SU-DHL-6 (cell line): ENCODE data around the gene TUNAR.

ENCODE experiments used
- H2AFZ ChIP-seq: fragments of 200-600 bp; sonication (generic); 2 replicates; pipeline ENCODE4 v1.6.1; 2014; ENCODE audit warnings: low read depth, mild to moderate bottlenecking, moderate library complexity, mixed read lengths, antibody characterized with exemption, low read length; ENCODE audit not compliant: severe bottlenecking
- H3F3A ChIP-seq: fragments of 200-600 bp; shearing (Covaris generic); 2 replicates; pipeline ENCODE4 v1.6.0; 2016; ENCODE audit warnings: antibody characterized with exemption, mild to moderate bottlenecking; ENCODE audit not compliant: insufficient read depth
- H3K27ac ChIP-seq: fragments of 200-600 bp; sonication (generic); 2 replicates; pipeline ENCODE4 v1.5.1; 2016; ENCODE audit warnings: low read depth, mild to moderate bottlenecking, low read length, moderate library complexity, mixed read lengths
- H3K27me3 ChIP-seq: fragments of 200-600 bp; sonication (generic), shearing (Covaris generic); 2 replicates; pipeline ENCODE4 v1.6.0; 2014; ENCODE audit warnings: mild to moderate bottlenecking, low read length
- H3K36me3 ChIP-seq: fragments of 200-600 bp; sonication (generic); 2 replicates; pipeline ENCODE4 v1.6.1; 2014; ENCODE audit warnings: mild to moderate bottlenecking, low read length, mixed read lengths
- H3K4me2 ChIP-seq: fragments of 300-600, 200-600 bp; shearing (Covaris generic), sonication (generic); 2 replicates; pipeline ENCODE4 v1.6.0; 2014; ENCODE audit warnings: low read length, low read depth, mild to moderate bottlenecking; ENCODE audit not compliant: poor library complexity, severe bottlenecking
- H3K4me3 ChIP-seq: fragments of 200-600 bp; sonication (generic); 2 replicates; pipeline ENCODE4 v1.5.1; 2014; ENCODE audit warnings: antibody characterized with exemption, low read length, mild to moderate bottlenecking, mixed read lengths; ENCODE audit not compliant: insufficient read depth, poor library complexity, severe bottlenecking
- H3K79me2 ChIP-seq: fragments of 200-600 bp; sonication (generic); 2 replicates; pipeline ENCODE4 v1.6.1; 2014; ENCODE audit warnings: mild to moderate bottlenecking, low read length, moderate library complexity; ENCODE audit not compliant: insufficient read depth
- H3K9ac ChIP-seq: fragments of 200-600 bp; sonication (generic); 2 replicates; pipeline ENCODE4 v1.7.0; 2014; ENCODE audit warnings: mild to moderate bottlenecking, low read length
- H3K9me2 ChIP-seq: fragments of 200-600 bp; sonication (generic); replicated peaks from 2 replicates; pipeline ENCODE4 v1.6.1; 2014; ENCODE audit warnings: low read length; ENCODE audit not compliant: insufficient read depth
- H3K9me3 ChIP-seq: fragments of 200-600 bp; sonication (generic); 2 replicates; pipeline ENCODE4 v1.6.1; 2014; ENCODE audit warnings: low read length, mixed read lengths; ENCODE audit not compliant: insufficient read depth
- H4K20me1 ChIP-seq: fragments of 200-600 bp; sonication (generic); 2 replicates; pipeline ENCODE4 v1.6.1; 2014; ENCODE audit warnings: low read depth, mild to moderate bottlenecking, antibody characterized with exemption, low read length, moderate library complexity, mixed read lengths
- CTCF ChIP-seq: fragments of 200-600 bp; sonication (generic); IDR thresholded peaks from one replicate; pipeline ENCODE4 v1.5.1; 2017; ENCODE audit warnings: antibody characterized with exemption, mild to moderate bottlenecking, low read length, moderate library complexity; ENCODE audit not compliant: insufficient read depth, poor library complexity, severe bottlenecking
- EZH2phosphoT487 ChIP-seq: fragments of 200-600 bp; sonication (generic), shearing (Covaris generic); conservative IDR thresholded peaks from 2 replicates; pipeline ENCODE4 v1.6.1; 2018; ENCODE audit warnings: mild to moderate bottlenecking, antibody characterized with exemption, low read length, moderate library complexity, mixed read lengths

TUNAR gene

GRCh38 chr14:95951359-95951758 is 74.7 kb downstream of the TUNAR start:
- H3K9me3 ChIP-seq: no peaks in the 10 kb centered on the region
- H3K9me2 ChIP-seq: no peaks in the 10 kb centered on the region
- no peaks in the 10 kb centered on the region for H3K79me2 ChIP-seq
- H3K4me2 ChIP-seq: no peak overlapping the region
- no peaks in the 10 kb centered on the region for H4K20me1 ChIP-seq
- no peak overlapping the region for H3K27ac ChIP-seq
- no peaks in the 10 kb centered on the region for H3K36me3 ChIP-seq
- no peaks in the 10 kb centered on the region for H3K27me3 ChIP-seq
- H3F3A ChIP-seq: no peaks in the 10 kb centered on the region
- TF ChIP-seq CTCF: no peak
- TF ChIP-seq EZH2phosphoT487: no peak
- no peak overlapping the region for H3K4me3 ChIP-seq
- no peak overlapping the region for H3K9ac ChIP-seq
- no peak overlapping the region for H2AFZ ChIP-seq

GRCh38 chr14:95953111-95953724 is 76.6 kb downstream of the TUNAR start:
- Histone ChIP-seq H3K79me2 (no peaks in the 10 kb centered on the region), H3K27ac (no peak overlapping the region), H2AFZ (no peak overlapping the region), H4K20me1 (no peaks in the 10 kb centered on the region), H3K9me3 (no peaks in the 10 kb centered on the region), H3K9me2 (no peaks in the 10 kb centered on the region), H3K4me2 (no peak overlapping the region), H3K4me3 (no peak overlapping the region), H3K9ac (no peak overlapping the region), H3K36me3 (no peaks in the 10 kb centered on the region), H3K27me3 (no peaks in the 10 kb centered on the region), H3F3A (no peaks in the 10 kb centered on the region)
- TF ChIP-seq CTCF: no peak
- TF ChIP-seq EZH2phosphoT487: no peak

- Histone ChIP-seq H3F3A (no peaks in the 10 kb centered on the region), H3K4me3 (no peak overlapping the region), H3K36me3 (no peaks in the 10 kb centered on the region), H3K79me2 (no peaks in the 10 kb centered on the region), H3K9me3 (no peaks in the 10 kb centered on the region), H3K27ac (no peak overlapping the region), H4K20me1 (no peaks in the 10 kb centered on the region), H3K27me3 (no peaks in the 10 kb centered on the region), H3K9me2 (no peaks in the 10 kb centered on the region), H3K4me2 (no peak overlapping the region), H2AFZ (no peak overlapping the region), H3K9ac (no peak overlapping the region)
- TF ChIP-seq EZH2phosphoT487: no peak
- TF ChIP-seq CTCF: no peak
Measured at GRCh38 chr14:95956601-95957460, 80.2 kb downstream of the TUNAR start.
